GM18508 (cell line): Measurements from ENCODE around the gene MLXIPL.
"Not testable (repeated sequence)": the region's sequence is repeated elsewhere in the genome, so short reads cannot be mapped to it uniquely, and the experiment has no call there.

ENCODE experiments used
- ATAC-seq: cut with Tn5 transposase; IDR thresholded peaks from one replicate; pipeline ENCODE4 v1.9.1; 2021; ENCODE audit warnings: moderate number of reproducible peaks; ENCODE audit not compliant: insufficient read depth, unreplicated experiment

MLXIPL gene

GRCh38 chr7:73646785-73647724 lies 22.7 kb upstream of the MLXIPL start:
- ATAC-seq: no peak

GRCh38 chr7:73645643-73646174 lies 21.4 kb upstream of the MLXIPL start:
- ATAC-seq: no peak

GRCh38 chr7:73644688-73645286 lies 20.5 kb upstream of the MLXIPL start:
- no peak for ATAC-seq

GRCh38 chr7:73642834-73643233 lies 18.5 kb upstream of the MLXIPL start:
- no peak for ATAC-seq

- ATAC-seq: no peak
Observed at GRCh38 chr7:73638911-73639310, 14.6 kb upstream of the MLXIPL start.

- ATAC-seq: no peak
Observed at GRCh38 chr7:73635428-73636200, 11.3 kb upstream of the MLXIPL start.

- no peak for ATAC-seq
Observed at GRCh38 chr7:73633844-73634243, 9.5 kb upstream of the MLXIPL start.

GRCh38 chr7:73633323-73633722 lies 9.0 kb upstream of the MLXIPL start:
- ATAC-seq: no peak

- no peak for ATAC-seq
Observed at GRCh38 chr7:73631558-73631957, 7.2 kb upstream of the MLXIPL start.

GRCh38 chr7:73628504-73628903 lies 4.2 kb upstream of the MLXIPL start:
- ATAC-seq: no peak

- no peak for ATAC-seq
Observed at GRCh38 chr7:73626814-73627213, 2.5 kb upstream of the MLXIPL start.

- no peak for ATAC-seq
Observed at GRCh38 chr7:73625276-73625675, 954 bp upstream of the MLXIPL start.

GRCh38 chr7:73624669-73625001 lies 313 bp upstream of the MLXIPL start:
- no peak for ATAC-seq

- no peak for ATAC-seq
Observed at GRCh38 chr7:73622909-73623797, 1.2 kb downstream of the MLXIPL start.

GRCh38 chr7:73622527-73622908 lies 1.8 kb downstream of the MLXIPL start:
- ATAC-seq: no peak

- no peak for ATAC-seq
Observed at GRCh38 chr7:73621168-73622063, 2.9 kb downstream of the MLXIPL start.

- ATAC-seq: not testable (repeated sequence)
Observed at GRCh38 chr7:73619394-73619793, 4.9 kb downstream of the MLXIPL start.

- no peak for ATAC-seq
Observed at GRCh38 chr7:73618538-73618937, 5.8 kb downstream of the MLXIPL start.

GRCh38 chr7:73617520-73617919 lies 6.8 kb downstream of the MLXIPL start:
- ATAC-seq: not testable (repeated sequence)
